IMR-90 (cell line): Measurements from ENCODE around the gene CPEB1.
"Not testable (repeated sequence)": the region's sequence is repeated elsewhere in the genome, so short reads cannot be mapped to it uniquely, and the experiment has no call there.

Source experiments
- CEBPB ChIP-seq: IDR thresholded peaks from 2 replicates; pipeline ENCODE4 v1.6.1; 2012; ENCODE audit warnings: low read depth, low read length, improper control_type of control experiment
- CTCF ChIP-seq: conservative IDR thresholded peaks from 2 replicates; pipeline ENCODE4 v1.5.1; 2012; ENCODE audit warnings: mild to moderate bottlenecking, low read depth, low read length, improper control_type of control experiment
- POLR2A ChIP-seq: IDR thresholded peaks from 2 replicates; pipeline ENCODE4 v1.6.1; 2012; ENCODE audit warnings: mild to moderate bottlenecking, low read depth, low read length
- RAD21 ChIP-seq: IDR thresholded peaks from 2 replicates; pipeline ENCODE4 v1.6.1; 2012; ENCODE audit warnings: low read length, improper control_type of control experiment
- RCOR1 ChIP-seq: IDR thresholded peaks from 2 replicates; pipeline ENCODE4 v1.6.1; 2012; ENCODE audit warnings: mild to moderate bottlenecking, low read length, improper control_type of control experiment; ENCODE audit not compliant: insufficient replicate concordance
- SMC3 ChIP-seq: fragments of 150-350 bp; IDR thresholded peaks from 2 replicates; pipeline ENCODE4 v1.6.1; 2016; ENCODE audit warnings: low read depth, mild to moderate bottlenecking, antibody characterized with exemption, low read length, moderate library complexity
- USF2 ChIP-seq: fragments of 150-350 bp; IDR thresholded peaks from 2 replicates; pipeline ENCODE4 v1.6.1; 2017; ENCODE audit warnings: mild to moderate bottlenecking, antibody characterized with exemption, low read length, low read depth

GRCh38 chr15:82502700-82503339 is 144.3 kb downstream of the CPEB1 start:
- TF ChIP-seq CTCF: 0 out of 2 replicates have a peak, but pooled peaks have one; percentile 6
- not testable (repeated sequence) for TF ChIP-seq POLR2A, RCOR1, SMC3, CEBPB, USF2
- TF ChIP-seq RAD21: peak; percentile 12; the same call in 1 of the 2 replicates
